Astrocyte (in vitro differentiated cells and primary cell): ENCODE measurements around the gene RHOG. TPM values are rescaled to one million over a fixed set of nuclear protein-coding genes. Genes with fewer than 3 reads are reported as not detected.

Source experiments
- DNase-seq: peaks from one replicate; pipeline ENCODE4 v3.0.0-alpha.2; 2010; ENCODE audit warnings: low read depth
- FAIRE-seq: peaks from 2 replicates; lab custom pipeline; 2011; peaks lifted over from hg19 to GRCh38; lab: Jason Lieb, UNC
- H2AFZ ChIP-seq: 2 replicates; pipeline ENCODE4 v1.6.0; 2012; ENCODE audit warnings: low read depth, low read length, inconsistent platforms
- H3K27ac ChIP-seq: 2 replicates; pipeline ENCODE4 v1.5.1; 2011; ENCODE audit warnings: low read depth, low read length, inconsistent platforms
- H3K27me3 ChIP-seq: 2 replicates; pipeline ENCODE4 v1.6.0; 2011; ENCODE audit warnings: low read length, inconsistent platforms; ENCODE audit not compliant: insufficient read depth
- H3K36me3 ChIP-seq: 2 replicates; pipeline ENCODE4 v1.5.1; 2011; ENCODE audit warnings: low read length, inconsistent platforms; ENCODE audit not compliant: insufficient read depth
- H3K4me1 ChIP-seq: 2 replicates; pipeline ENCODE4 v1.5.1; 2011; ENCODE audit warnings: low read length, inconsistent platforms; ENCODE audit not compliant: insufficient read depth
- H3K4me2 ChIP-seq: 2 replicates; pipeline ENCODE4 v1.6.0; 2012; ENCODE audit warnings: low read length, inconsistent platforms
- H3K4me3 ChIP-seq: 2 replicates; pipeline ENCODE4 v1.5.1; 2011; ENCODE audit warnings: low read depth, mild to moderate bottlenecking, low read length, inconsistent platforms; ENCODE audit not compliant: insufficient read depth
- H3K79me2 ChIP-seq: 2 replicates; pipeline ENCODE4 v1.6.0; 2012; ENCODE audit warnings: mild to moderate bottlenecking, low read length, inconsistent platforms; ENCODE audit not compliant: insufficient read depth
- H3K9ac ChIP-seq: 2 replicates; pipeline ENCODE4 v1.6.0; 2012; ENCODE audit warnings: mild to moderate bottlenecking, low read length, inconsistent platforms
- H3K9me3 ChIP-seq: 2 replicates; pipeline ENCODE4 v1.5.1; 2012; ENCODE audit warnings: low read depth, mild to moderate bottlenecking, low read length, inconsistent platforms; ENCODE audit not compliant: insufficient read depth
- H4K20me1 ChIP-seq: 2 replicates; pipeline ENCODE4 v1.6.0; 2012; ENCODE audit warnings: low read length, inconsistent platforms; ENCODE audit not compliant: insufficient read depth
- H3K27ac Mint-ChIP-seq: one replicate; pipeline ENCODE4 v1.8.0; 2021; ENCODE audit warnings: mild to moderate bottlenecking, mixed read lengths; ENCODE audit not compliant: unreplicated experiment
- H3K27me3 Mint-ChIP-seq: one replicate; pipeline ENCODE4 v1.8.0; 2021; ENCODE audit warnings: low read depth, mixed read lengths; ENCODE audit not compliant: unreplicated experiment
- H3K36me3 Mint-ChIP-seq: one replicate; pipeline ENCODE4 v1.8.0; 2021; ENCODE audit warnings: low read depth, mixed read lengths; ENCODE audit not compliant: unreplicated experiment
- H3K4me1 Mint-ChIP-seq: one replicate; pipeline ENCODE4 v1.8.0; 2021; ENCODE audit warnings: low read depth, mixed read lengths; ENCODE audit not compliant: unreplicated experiment
- H3K4me3 Mint-ChIP-seq: one replicate; pipeline ENCODE4 v1.8.0; 2021; ENCODE audit warnings: mild to moderate bottlenecking, moderate library complexity, mixed read lengths; ENCODE audit not compliant: unreplicated experiment
- H3K9me3 Mint-ChIP-seq: one replicate; pipeline ENCODE4 v1.8.0; 2021; ENCODE audit warnings: mild to moderate bottlenecking, mixed read lengths; ENCODE audit not compliant: unreplicated experiment
- EZH2 ChIP-seq: IDR thresholded peaks from 2 replicates; pipeline ENCODE4 v1.6.1; 2012; ENCODE audit warnings: mild to moderate bottlenecking, low read length, inconsistent platforms; ENCODE audit not compliant: insufficient read depth
- total RNA-seq: library from RNA; stranded (reverse); gene quantifications from 2 replicates; pipeline ENCODE4 v1.2.1, GENCODE V29; 2021
- TF ChIP-seq, protein P1 (sequence below): IDR thresholded peaks from 2 replicates; pipeline ENCODE4 v1.5.1; 2011; ENCODE audit warnings: low read depth, mild to moderate bottlenecking, inconsistent platforms, low read length, moderate library complexity; ENCODE audit not compliant: insufficient read depth

The RHOG gene
- total RNA-seq, 1 donor from 2014 or later: 54.5 TPM

DNA sequence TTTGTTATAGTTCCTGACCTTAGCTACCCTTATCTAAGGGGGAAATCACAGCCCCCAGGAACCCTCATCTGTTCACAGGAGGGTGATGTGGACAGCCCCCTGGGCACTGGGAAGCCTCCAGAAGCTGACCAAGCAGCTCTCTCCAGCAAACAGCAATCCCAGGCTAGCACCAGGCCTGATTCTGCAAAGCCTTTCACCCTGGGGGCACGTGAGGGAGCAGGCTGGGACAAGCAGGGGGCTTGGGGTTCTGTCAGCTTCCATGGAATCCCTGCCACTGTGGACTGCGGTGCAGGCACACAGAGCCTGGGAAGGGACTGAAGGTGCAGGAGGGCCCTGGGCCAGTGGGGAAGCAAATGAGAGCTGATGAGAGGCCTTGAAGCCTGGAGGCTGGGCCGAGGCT lies 30.3 kb downstream of the RHOG start:
- Mint-ChIP-seq H3K9me3 (no peaks in the 10 kb centered on the region), H3K4me1 (no peaks in the 10 kb centered on the region), H3K27ac (no peak overlapping the region), H3K36me3 (peaks cover 6% of the 10 kb centered on the region), H3K4me3 (no peak overlapping the region), H3K27me3 (no peaks in the 10 kb centered on the region)
- Histone ChIP-seq H3K27ac (no peak overlapping the region), H4K20me1 (no peaks in the 10 kb centered on the region), H3K36me3 (no peaks in the 10 kb centered on the region), H3K9me3 (no peaks in the 10 kb centered on the region), H3K4me1 (no peaks in the 10 kb centered on the region), H3K4me3 (no peak overlapping the region), H3K27me3 (no peaks in the 10 kb centered on the region), H3K9ac (no peak overlapping the region), H3K79me2 (no peaks in the 10 kb centered on the region), H2AFZ (no peak overlapping the region), H3K4me2 (no peak overlapping the region)
- no peak for FAIRE-seq
- TF ChIP-seq, protein P1, sequence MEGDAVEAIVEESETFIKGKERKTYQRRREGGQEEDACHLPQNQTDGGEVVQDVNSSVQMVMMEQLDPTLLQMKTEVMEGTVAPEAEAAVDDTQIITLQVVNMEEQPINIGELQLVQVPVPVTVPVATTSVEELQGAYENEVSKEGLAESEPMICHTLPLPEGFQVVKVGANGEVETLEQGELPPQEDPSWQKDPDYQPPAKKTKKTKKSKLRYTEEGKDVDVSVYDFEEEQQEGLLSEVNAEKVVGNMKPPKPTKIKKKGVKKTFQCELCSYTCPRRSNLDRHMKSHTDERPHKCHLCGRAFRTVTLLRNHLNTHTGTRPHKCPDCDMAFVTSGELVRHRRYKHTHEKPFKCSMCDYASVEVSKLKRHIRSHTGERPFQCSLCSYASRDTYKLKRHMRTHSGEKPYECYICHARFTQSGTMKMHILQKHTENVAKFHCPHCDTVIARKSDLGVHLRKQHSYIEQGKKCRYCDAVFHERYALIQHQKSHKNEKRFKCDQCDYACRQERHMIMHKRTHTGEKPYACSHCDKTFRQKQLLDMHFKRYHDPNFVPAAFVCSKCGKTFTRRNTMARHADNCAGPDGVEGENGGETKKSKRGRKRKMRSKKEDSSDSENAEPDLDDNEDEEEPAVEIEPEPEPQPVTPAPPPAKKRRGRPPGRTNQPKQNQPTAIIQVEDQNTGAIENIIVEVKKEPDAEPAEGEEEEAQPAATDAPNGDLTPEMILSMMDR: no peak
- TF ChIP-seq EZH2: no peak
- no peak for DNase-seq

GRCh38 chr11:3809624-3809928 lies 31.2 kb downstream of the RHOG start:
- H3K4me1 Mint-ChIP-seq: no peaks in the 10 kb centered on the region
- no peak overlapping the region for H3K27ac Mint-ChIP-seq
- TF ChIP-seq, protein P1: no peak
- TF ChIP-seq EZH2: no peak
- no peak for FAIRE-seq
- Histone ChIP-seq H3K27ac (no peak overlapping the region), H3K4me3 (no peak overlapping the region), H3K27me3 (no peaks in the 10 kb centered on the region), H3K4me1 (no peaks in the 10 kb centered on the region), H3K36me3 (no peaks in the 10 kb centered on the region), H2AFZ (no peak overlapping the region), H4K20me1 (no peaks in the 10 kb centered on the region), H3K9me3 (no peaks in the 10 kb centered on the region), H3K9ac (no peak overlapping the region), H3K4me2 (no peak overlapping the region), H3K79me2 (no peaks in the 10 kb centered on the region)
- H3K36me3 Mint-ChIP-seq: peaks cover 6% of the 10 kb centered on the region
- no peak overlapping the region for H3K4me3 Mint-ChIP-seq
- DNase-seq: no peak
- no peaks in the 10 kb centered on the region for H3K9me3 Mint-ChIP-seq
- H3K27me3 Mint-ChIP-seq: no peaks in the 10 kb centered on the region

DNA sequence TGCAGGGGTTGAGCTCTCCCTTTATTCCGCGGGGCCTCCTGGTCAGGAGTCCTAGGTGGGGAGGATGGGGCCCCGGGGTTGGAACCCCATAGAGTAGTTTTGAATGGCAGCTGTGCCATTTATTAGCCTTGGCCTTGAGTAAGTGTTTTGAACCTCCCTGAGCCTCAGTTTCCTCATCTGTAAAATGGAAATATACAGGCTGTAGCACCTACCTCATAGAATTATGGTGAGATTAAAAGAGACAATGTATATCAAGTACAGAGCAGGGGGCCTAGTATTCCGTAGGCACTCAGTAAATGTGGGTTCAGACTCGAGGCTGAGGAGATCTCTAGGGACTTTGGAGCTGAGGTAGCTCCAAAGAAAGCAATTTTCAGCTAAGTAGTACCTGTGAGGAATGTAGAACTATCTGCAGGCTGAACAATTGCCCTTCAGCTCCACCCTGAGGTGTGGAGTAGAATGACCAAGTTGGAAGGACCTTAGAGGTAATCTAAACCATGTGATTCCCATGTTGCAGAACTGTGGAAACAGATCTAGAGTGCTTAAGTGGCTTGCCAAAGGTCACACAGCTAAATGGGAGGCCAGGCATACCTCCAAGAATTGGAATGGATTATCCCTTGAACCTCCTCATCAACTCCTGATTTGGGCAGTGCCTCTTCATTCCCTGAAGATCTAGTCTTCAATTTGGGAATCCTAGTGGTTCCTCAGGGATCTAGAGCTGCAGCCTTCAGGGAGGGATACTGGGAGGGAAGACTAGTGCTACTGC lies 31.7 kb downstream of the RHOG start:
- Histone ChIP-seq H3K4me3 (peak overlapping the region; percentile 90), H2AFZ (peak overlapping the region; percentile 97), H3K4me1 (peaks cover 4% of the 10 kb centered on the region), H3K27ac (no peak overlapping the region), H3K79me2 (no peaks in the 10 kb centered on the region), H3K4me2 (peak overlapping the region; percentile 93), H4K20me1 (no peaks in the 10 kb centered on the region), H3K27me3 (no peaks in the 10 kb centered on the region), H3K36me3 (no peaks in the 10 kb centered on the region), H3K9ac (peak overlapping the region; percentile 87), H3K9me3 (no peaks in the 10 kb centered on the region)
- Mint-ChIP-seq H3K4me3 (peak overlapping the region; percentile 86), H3K36me3 (peaks cover 6% of the 10 kb centered on the region), H3K4me1 (peaks cover 4% of the 10 kb centered on the region), H3K27me3 (no peaks in the 10 kb centered on the region), H3K27ac (no peak overlapping the region), H3K9me3 (no peaks in the 10 kb centered on the region)
- peak; percentile 17 for DNase-seq
- FAIRE-seq: no peak
- TF ChIP-seq, protein P1: peak; percentile 29
- TF ChIP-seq EZH2: no peak
